Body of pancreas (tissue), 4 donors: ENCODE results near the gene PXDN. TPM values are rescaled to one million over a fixed set of nuclear protein-coding genes. Genes with fewer than 3 reads are reported as not detected.
"Not testable (repeated sequence)": the region's sequence is repeated elsewhere in the genome, so short reads cannot be mapped to it uniquely, and the experiment has no call there.

Experiments used
- ATAC-seq: fragments of 150-250 bp; one replicate; pipeline ENCODE4 v1.9.1; 2016
- DNase-seq, 4 donors: peaks; one replicate each; pipeline ENCODE4 v3.0.0-alpha.2; 2019
- H3K27ac ChIP-seq, 4 donors: fragments of 200-600 bp; sonication (generic); 1 replicate in 3 of 4; 2 replicates in 1 of 4; pipeline versions ENCODE4 v1.5.1 to v1.6.1; 2016 to 2019; ENCODE audit warnings: mild to moderate bottlenecking in 1 of 4, mixed read lengths in 1 of 4, moderate library complexity in 1 of 4
- H3K27me3 ChIP-seq, 2 donors: fragments of 200-600 bp; sonication (generic); one replicate each; pipeline ENCODE4 v1.6.0; 2016; ENCODE audit warnings: mild to moderate bottlenecking in 1 of 2
- H3K36me3 ChIP-seq, 2 donors: fragments of 200-600 bp; sonication (generic); replicated peaks in 1 of 2; 2 replicates each; pipeline ENCODE4 v1.5.1; 2016; ENCODE audit warnings: low read depth in 2 of 2; ENCODE audit not compliant: insufficient read depth in 1 of 2
- H3K4me1 ChIP-seq: fragments of 200-600 bp; sonication (generic); one replicate; pipeline ENCODE4 v1.6.0; 2016
- H3K4me3 ChIP-seq, 2 donors: fragments of 200-600 bp; sonication (generic); 1 replicate in 1 of 2; 2 replicates in 1 of 2; pipeline ENCODE4 v1.5.1; 2016 to 2019
- H3K9me3 ChIP-seq, 3 donors: fragments of 200-600 bp; sonication (generic); 1 replicate in 2 of 3; 2 replicates in 1 of 3; pipeline ENCODE4 v1.5.1; 2016
- CTCF ChIP-seq, 7 experiments: fragments of 450-650 bp in 4 of 7; fragments of 200-600 bp in 3 of 7; sonication (generic) in 3 of 7; IDR thresholded peaks; one replicate each; pipeline ENCODE4 v1.5.1; 2016 to 2019; ENCODE audit warnings: antibody characterized with exemption in 7 of 7
- POLR2A ChIP-seq, 3 donors: fragments of 450-650 bp; IDR thresholded peaks; one replicate each; pipeline ENCODE4 v1.6.1; 2016; ENCODE audit warnings: antibody characterized with exemption in 3 of 3, mild to moderate bottlenecking in 2 of 3
- WGBS, 2 donors: methylation state at CpG; one replicate each; pipeline ENCODE4 v1.1.5; 2017; 5-methylcytosine and 5-hydroxymethylcytosine counted together
- intact Hi-C: fragments of 100-400 bp; cut with DNase I; formaldehyde crosslinking; loops from one replicate; pipeline ENCODE4 v1.15.1; 2023
- total RNA-seq, 2 donors: library from RNA; depleted of rRNA; stranded (reverse); fragments of >200 nt; gene quantifications; one replicate each; pipeline ENCODE4 v1.1.0, GENCODE V29; 2016

The PXDN gene
- total RNA-seq, 2 donors from 2014 or later = 7.0 to 41.9 TPM

GRCh38 chr2:1736045-1736444 is 8.3 kb downstream of the PXDN start:
- Histone ChIP-seq H3K27me3 (no peaks in the 10 kb centered on the region), H3K9me3 (no peaks in the 10 kb centered on the region), H3K36me3 (no peaks in the 10 kb centered on the region), H3K4me1 (no peaks in the 10 kb centered on the region), H3K4me3 (no peak overlapping the region), H3K27ac (no peak overlapping the region)
- intact Hi-C loops = no loop called here
- TF ChIP-seq POLR2A (IDR thresholded peaks at IDR 0.05) (no peak), CTCF (IDR thresholded peaks at IDR 0.05) (no peak)
- WGBS, 2 donors = 44 to 54% methylated on average over 2 of the region's 2 CpGs
- DNase-seq = no peak
- ATAC-seq = no peak

DNA sequence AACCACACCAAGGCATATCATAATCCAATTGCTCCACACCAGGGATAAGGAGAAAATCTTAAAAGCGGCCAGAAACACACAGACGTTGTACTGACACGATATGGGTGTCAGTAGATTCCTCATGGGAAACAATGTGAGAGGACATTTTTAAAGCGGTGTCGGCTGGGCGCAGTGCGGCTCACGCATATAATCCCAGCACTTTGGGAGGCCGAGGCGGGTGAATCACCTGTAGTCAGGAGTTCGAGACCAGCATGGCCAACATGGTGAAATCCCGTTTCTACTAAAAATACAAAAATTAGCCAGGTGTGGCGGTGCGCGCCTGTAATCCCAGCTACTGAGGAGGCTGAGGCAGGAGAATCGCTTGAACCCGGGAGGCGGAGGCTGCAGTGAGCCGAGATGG is 11.0 kb downstream of the PXDN start:
- H3K27ac ChIP-seq, H3K9me3 ChIP-seq, H3K4me3 ChIP-seq, intact Hi-C loops, H3K36me3 ChIP-seq, ATAC-seq, H3K27me3 ChIP-seq: not testable (repeated sequence)
- peaks cover 21% of the 10 kb centered on the region for H3K4me1 ChIP-seq
- peak in 1 of 4 donors; percentile 2 for DNase-seq
- WGBS, 2 donors = 90 to 94% methylated on average over 19 of the region's 19 CpGs

DNA sequence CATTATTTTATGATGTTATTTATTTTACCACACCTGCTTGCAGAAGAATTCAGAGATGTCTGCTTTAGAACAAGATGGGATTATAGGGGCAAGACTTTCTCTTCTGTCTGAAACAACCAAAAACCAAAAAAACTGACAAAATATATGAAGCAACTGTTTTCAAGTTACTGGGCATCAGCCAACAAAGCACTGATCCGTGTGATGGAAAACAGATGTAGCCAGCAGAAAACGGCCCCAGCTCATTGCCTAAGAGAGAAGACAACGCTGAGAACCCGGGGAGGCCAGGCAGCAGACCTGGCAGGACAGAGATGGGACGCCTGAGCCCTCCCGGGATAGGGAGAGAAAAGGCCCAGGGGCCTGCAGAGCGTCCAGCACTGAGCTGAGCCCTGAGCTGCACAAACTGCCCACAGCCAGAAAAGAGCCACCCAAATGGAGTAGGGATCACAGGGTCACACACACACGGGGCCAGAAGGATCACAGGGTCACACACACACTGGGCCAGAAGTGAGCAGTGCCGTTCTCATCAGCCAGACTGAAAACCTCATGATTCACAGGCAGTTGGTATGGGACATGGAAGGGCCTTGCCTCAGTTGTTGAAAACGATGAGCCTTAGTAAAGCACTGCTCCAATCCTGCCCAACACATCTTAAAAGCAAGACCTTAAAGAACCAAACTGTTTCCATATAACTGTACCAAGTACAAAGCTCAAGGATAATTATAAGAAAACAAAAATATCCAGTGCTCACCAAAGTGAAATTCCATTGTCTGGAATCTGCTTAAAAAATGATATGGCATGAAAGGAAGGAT is 12.1 kb downstream of the PXDN start:
- Histone ChIP-seq H3K36me3 (no peaks in the 10 kb centered on the region), H3K4me1 (peaks cover 21% of the 10 kb centered on the region), H3K27ac (no peak overlapping the region), H3K9me3 (no peaks in the 10 kb centered on the region), H3K4me3 (no peak overlapping the region), H3K27me3 (no peaks in the 10 kb centered on the region)
- DNase-seq (peak in 1 of 4 donors; percentile 9), ATAC-seq (peak; percentile 26)
- TF ChIP-seq CTCF (IDR thresholded peaks at IDR 0.05) = no peak
- no peak for TF ChIP-seq POLR2A (IDR thresholded peaks at IDR 0.05)
- WGBS, 2 donors = 52% methylated on average over 10 of the region's 10 CpGs
- intact Hi-C loops = no loop called here

DNA sequence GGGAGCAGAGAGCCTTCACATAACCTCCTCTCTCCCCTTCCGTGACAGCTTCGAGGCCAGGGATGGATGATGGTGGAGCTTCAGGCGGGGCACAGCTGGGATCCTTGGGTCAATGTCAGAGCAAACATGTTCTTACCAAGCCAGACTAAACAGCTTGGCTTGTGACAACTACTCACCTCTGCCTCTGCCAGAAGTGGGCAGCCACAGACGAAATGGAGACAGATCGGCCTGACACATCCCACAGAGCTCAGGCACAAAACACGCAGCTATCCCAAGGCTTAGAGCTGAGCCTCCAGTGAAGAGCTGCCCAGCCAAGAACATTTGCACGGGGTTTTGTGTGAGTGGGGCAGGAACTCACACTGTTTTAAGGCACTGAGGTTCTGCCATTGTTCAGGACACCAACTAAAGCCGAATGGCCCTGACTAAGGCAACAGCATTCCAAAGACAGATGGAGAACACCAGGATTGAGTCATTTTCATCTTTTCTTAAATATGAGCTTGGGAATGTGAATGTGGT is 12.8 kb downstream of the PXDN start:
- no peak overlapping the region for H3K4me3 ChIP-seq
- peak overlapping the region in 1 of 4 donors; percentile 32 for H3K27ac ChIP-seq
- TF ChIP-seq CTCF (IDR thresholded peaks at IDR 0.05) = no peak
- TF ChIP-seq POLR2A (IDR thresholded peaks at IDR 0.05) = no peak
- no peaks in the 10 kb centered on the region for H3K36me3 ChIP-seq
- no peaks in the 10 kb centered on the region for H3K9me3 ChIP-seq
- DNase-seq = no peak
- H3K4me1 ChIP-seq = peaks cover 21% of the 10 kb centered on the region
- WGBS, 2 donors = 77 to 80% methylated on average over 4 to 8 of the region's 8 CpGs
- ATAC-seq = no peak
- no peaks in the 10 kb centered on the region for H3K27me3 ChIP-seq
- intact Hi-C loops = no loop called here

DNA sequence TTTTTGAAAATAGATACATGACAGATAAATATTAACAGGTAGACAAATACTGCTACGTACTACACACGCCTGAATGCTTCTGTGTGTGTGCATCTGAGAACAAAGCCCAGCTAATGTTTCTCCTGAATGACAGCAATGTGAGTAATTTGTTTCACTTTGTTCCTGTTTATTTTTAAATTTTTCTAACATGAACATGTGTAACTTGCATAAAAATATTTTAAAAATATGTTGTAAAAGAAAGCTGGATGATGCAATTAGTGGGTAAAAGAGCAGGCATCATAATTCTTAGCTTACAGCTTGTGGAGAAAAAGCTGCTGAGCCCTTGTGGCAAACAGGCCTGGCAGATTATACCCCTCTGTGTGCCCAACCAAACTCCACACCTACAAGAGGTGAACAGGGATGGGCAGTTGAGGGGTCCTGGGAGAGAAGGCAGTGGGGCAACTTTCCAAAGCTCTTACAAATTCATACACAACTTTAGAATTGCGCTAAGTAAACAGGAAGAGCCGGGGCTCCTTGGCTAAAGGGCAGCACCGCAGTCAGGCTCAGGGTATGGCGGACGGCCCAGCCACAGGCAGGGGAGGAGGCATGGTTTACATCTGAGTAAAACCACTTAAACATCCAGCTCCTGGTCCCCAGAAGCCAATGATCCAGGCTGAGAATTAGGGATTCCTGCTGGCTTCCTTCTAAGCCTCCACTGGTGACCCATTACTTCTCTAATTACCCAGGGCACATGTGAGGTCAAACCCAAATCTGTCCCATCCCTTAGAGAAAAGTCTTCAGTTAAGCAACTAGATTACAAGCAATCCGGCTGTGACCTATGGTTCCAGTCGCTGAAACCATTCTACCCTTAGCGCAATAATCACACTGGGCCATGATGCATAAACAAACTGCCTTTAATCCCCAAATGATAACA is 14.0 kb downstream of the PXDN start:
- peak; percentile 46 for ATAC-seq
- WGBS, 2 donors = 68 to 71% methylated on average over 10 of the region's 10 CpGs
- Histone ChIP-seq H3K4me1 (peaks cover 21% of the 10 kb centered on the region), H3K4me3 (no peak overlapping the region), H3K9me3 (no peaks in the 10 kb centered on the region), H3K36me3 (no peaks in the 10 kb centered on the region), H3K27me3 (no peaks in the 10 kb centered on the region), H3K27ac (peak overlapping the region in 3 of 4 donors; percentile 1 to 59 (median 27))
- DNase-seq = no peak
- no peak for TF ChIP-seq CTCF (IDR thresholded peaks at IDR 0.05)
- no peak for TF ChIP-seq POLR2A (IDR thresholded peaks at IDR 0.05)
- intact Hi-C loops = no loop called here
